GM21576 (cell line): ENCODE measurements around the gene IRF2BP1.

Experiments used
- ATAC-seq: cut with Tn5 transposase; IDR thresholded peaks from one replicate; pipeline ENCODE4 v1.9.1; 2021; ENCODE audit warnings: mild to moderate bottlenecking, moderate library complexity; ENCODE audit not compliant: unreplicated experiment

IRF2BP1 gene, protein sequence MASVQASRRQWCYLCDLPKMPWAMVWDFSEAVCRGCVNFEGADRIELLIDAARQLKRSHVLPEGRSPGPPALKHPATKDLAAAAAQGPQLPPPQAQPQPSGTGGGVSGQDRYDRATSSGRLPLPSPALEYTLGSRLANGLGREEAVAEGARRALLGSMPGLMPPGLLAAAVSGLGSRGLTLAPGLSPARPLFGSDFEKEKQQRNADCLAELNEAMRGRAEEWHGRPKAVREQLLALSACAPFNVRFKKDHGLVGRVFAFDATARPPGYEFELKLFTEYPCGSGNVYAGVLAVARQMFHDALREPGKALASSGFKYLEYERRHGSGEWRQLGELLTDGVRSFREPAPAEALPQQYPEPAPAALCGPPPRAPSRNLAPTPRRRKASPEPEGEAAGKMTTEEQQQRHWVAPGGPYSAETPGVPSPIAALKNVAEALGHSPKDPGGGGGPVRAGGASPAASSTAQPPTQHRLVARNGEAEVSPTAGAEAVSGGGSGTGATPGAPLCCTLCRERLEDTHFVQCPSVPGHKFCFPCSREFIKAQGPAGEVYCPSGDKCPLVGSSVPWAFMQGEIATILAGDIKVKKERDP

DNA sequence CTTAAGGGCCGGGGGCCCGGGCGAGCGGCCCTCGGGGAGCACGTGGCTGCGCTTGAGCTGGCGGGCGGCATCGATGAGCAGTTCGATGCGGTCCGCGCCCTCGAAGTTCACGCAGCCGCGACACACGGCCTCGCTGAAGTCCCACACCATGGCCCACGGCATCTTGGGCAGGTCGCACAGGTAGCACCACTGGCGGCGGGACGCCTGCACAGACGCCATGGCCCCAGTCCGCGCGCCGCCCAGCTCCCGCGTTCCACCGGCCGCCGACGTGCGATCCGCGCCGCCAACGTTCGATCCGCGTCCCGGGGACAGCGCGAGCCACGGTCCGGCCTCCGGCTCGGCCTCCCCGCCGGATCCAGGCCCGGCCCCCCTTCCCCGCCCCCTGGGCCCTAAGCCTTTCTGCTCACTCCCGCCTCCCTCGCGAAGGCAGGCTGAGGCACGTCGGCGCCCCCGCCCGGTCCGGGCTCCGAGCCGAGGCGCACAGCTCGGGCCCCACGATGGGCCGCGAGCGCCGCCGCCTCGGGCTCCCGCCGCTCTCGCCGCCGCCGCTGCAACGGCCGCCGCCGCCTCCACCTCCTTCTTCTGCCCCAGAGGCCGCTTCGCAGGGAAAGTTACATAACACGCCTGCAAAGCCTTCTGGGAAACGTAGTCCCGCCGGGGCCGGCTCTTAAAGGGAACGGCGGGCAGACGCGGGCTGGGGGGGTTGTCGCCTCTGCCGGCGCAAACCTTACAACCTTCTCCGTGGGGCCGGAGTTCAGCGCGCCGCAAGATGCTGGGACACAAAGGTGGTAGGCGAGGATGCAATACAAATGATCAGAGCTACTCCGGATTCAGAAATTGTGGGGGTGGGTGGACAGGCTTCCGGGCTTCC is at the start of gene IRF2BP1:
Gene IRF2BP1 (minus strand): TSS at position 586 of the 871 bp plus-strand sequence. CDS start 367 bp downstream, at position 219.
- peak; percentile 45 for ATAC-seq

DNA sequence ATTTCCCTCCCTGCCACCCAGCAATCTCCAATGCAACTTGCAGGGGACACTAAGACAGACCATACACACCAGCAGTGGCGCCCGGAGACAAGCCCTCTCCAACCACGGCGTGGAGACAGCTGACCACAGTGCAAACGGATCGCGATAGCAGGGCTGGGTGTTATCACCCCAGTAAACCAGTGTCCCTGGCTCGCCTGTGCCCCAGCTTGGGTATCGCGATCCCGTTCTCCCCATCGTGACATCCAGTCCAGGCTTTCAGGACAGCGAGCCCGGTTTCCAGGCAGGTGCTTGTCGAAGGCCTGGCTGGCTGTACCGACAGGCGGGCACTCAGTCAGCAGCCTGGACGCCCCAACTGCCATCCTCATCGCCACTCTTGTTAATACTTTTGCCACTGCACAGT is 49.3 kb upstream of the IRF2BP1 start:
- ATAC-seq = no peak

DNA sequence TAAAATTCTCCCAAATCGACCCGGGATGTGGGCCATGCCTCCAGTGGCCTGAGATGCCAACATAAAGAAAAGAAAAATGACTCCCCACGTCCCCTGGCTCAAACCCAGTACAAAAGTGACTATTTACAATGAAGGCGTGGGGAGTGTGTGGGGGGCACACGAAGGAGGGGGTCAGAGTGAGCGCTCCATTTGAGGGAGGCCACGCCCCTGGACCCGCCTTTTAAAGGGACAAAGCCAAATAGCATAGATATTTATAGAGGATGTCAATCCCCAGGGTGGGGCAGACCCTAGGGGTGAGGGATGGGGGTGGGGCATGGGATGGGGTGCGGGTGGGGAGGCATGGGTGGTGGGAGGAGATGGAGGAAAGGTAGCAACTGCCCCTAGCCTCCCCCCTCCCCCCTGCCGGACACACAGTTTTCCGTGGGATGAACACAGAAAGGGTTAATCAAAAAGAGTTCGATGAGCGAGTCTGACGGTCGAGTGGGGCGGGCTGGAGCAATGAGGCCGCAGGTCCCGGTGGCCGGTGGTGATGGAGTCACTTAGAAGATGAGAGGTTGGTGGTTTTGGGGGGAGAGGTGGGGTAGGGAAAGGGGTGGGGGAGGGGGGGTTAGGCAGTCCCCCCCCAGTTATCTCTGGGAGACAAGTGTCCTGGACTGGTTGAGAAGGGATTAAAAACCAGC is 48.8 kb upstream of the IRF2BP1 start:
- ATAC-seq = no peak

DNA sequence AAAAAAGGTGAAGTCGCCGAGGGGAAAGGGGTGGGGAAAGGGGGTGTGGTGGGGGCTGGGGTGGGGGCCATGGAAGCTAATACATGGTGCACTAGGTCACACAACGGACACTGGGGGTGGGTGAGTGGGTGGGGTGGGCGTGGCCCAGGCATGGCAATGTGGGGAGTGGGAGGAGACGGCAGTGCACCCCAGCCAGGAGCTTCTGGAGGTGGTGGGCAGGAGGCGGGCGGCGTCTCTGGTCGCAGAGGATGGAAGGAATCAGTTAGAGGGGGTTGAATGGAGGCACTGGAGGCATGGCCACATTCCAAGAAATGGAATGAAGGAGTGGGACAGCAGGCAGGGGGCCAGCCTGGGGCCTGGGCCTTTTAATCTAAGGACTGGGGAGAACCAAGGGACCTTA is 47.8 kb upstream of the IRF2BP1 start:
- ATAC-seq = no peak

DNA sequence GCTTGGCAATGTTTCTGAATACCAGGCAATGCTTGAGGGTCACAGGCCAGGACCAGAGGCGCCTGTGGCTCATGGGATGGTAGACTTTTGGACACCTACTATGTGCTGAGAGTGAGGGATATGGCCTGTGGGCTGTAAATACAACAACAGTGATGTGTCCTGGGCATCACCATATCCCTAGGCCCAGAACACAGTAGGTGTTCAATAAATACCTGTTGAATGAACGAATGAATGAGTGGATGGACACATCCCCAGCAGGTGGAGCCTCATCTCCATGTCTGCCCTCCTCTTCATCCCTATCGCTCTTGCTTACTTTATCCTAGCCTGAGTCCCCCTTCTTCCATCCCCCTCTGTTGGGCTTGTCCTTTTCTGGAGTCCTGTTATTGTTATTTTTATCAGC is 45.1 kb upstream of the IRF2BP1 start:
- no peak for ATAC-seq

DNA sequence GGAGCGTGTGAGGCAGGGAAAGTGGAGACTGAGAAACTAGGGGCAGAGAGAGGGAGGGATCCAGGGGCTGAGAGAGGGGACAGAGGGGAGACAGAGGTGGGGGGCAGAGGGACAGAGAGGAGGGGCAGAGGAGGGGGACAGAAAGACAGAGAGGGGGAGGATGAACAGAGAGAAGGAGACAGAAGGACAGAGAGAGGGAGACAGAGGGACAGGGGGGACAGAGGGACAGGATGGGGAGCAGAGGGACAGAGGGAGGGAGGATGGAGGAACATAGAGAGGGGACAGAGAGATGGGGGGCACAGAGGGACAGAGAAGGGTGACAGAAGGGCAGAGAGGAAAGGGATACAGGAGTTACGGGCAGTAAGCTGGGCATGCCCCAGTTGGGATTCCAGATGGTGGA is 43.3 kb upstream of the IRF2BP1 start:
- ATAC-seq = no peak

DNA sequence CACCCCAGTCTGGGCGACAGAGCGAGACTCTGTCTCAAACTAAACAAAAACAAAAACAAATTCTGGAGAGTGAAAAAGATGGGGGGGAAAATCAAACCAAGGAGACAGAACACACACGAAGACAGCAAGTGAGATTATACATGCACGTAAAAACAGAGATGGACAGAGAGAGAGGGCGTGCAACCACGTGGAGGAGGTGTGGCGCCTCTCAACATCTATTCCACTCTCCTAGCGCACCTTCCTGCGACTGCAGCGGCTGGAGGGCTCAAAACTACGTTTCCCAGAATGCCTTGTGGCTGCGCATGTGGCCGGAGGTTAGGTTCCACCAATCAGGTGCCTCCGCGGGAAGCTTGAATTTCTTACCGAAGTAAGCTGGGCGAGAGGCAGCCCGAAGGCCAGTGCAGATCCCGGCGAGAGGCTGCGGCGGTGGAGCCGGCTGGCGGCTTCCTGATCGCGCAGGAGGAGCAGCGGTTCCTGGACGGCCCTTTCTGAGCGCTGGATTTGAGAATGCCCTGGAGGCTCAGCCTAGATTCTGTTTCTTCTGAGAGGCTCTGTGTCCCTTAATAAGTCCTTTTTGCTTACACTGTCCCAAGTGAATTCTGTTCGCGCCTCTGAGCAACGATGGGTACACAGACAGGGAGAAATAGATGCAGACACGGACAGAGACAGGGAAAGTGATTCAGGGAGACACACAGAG is 41.8 kb upstream of the IRF2BP1 start:
- ATAC-seq = no peak

DNA sequence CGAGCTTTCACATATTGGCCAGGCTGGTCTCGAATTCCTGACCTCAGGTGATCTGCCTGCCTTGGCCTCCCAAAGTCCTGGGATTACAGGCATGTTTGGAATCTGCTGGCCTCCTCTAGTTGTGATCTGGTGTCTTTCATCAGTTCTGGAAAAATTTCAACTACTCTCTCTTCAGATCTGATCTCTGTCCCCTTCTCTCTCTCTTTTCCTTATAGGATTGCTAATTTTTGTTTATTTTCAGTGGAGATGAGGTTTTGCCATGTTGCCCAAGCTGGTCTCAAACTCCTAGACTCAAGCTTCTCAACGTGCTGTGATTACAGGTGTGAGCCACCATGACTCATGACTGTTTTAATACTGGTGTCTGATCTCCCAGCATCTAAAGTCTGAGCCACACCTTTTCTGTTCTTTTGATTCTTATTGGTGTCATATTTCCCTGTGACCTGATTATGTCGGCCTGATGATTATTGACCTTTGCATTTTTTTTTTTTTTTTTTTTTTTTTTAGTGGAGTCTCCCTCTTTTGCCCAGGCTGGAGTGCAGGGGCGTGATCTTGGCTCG is 39.0 kb upstream of the IRF2BP1 start:
- ATAC-seq = no peak

DNA sequence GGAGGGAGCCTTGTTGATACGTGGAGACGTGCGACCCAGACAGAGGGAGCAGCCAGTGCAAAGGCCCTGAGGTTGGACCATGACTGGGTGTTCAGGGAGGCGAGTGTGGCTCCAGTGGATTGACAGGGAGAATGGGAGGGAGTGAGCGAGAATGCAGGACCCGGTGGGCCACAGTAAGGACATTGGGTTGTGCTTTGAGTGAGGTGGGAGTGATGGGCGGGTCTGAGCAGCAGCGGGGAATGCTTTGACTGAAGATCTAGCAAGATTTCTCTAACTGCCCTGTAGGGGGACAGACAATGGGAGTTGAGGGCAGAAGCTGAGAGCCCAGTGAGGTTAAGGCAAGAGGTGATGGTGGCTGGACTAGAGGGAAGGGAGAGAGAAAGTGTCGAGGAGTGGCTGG is 36.3 kb upstream of the IRF2BP1 start:
- ATAC-seq = no peak

DNA sequence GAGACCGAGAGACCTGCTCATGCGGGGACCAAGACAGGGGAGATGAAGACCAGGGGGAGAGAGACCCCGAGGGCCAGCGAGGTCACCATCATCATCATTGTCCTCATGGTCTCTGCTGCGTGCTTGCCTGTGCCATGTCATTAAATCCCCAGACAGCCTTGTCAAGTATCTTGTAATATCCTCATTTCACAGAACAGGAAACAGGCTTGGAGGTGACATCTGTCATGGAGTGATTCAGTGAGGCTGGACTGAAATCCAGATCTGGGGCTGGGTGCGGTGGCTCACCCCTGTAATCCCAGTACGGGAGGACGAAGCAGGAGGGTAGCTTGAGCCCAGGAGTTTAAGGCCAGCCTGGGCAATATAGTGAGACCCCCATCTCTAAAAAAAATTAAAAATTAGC is 34.5 kb upstream of the IRF2BP1 start:
- no peak for ATAC-seq

DNA sequence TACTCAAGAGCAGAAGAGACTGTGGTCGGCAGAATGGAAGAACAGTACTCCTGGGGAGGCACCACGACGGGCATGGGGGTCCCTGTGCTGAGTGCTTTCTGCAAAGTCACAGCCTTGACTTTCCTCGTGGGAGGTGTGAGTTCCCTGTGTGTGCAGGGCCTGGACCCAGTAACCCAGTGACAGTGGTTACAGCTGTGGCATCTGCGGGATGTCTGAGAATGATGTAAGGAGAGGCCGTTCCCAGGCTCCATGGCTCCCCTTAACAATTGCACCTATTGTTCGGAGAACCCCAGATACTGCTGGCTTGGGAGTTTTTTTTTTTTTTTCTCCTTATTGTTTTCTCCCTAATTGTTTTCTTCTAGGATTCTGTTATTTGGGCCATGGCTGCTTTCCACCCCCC is 33.7 kb upstream of the IRF2BP1 start:
- no peak for ATAC-seq

DNA sequence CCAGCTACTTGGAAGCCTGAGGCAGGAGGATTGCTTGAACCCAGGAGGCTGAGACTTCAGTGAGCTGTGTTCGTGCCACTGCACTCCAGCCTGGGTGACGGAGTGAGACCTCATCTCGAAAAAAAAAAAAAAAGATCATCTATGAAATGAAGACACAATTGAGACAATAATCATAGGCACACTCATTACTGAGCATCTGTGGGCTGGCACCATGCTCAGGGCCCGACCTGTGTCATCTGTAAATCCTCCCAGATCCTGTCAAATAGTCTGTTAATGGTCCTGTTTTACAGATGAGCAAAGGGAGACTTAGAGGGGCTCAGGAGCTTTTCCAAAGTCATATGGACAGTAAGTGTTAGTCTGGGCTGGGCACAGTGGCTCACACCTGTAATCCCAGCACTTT is 32.8 kb upstream of the IRF2BP1 start:
- no peak for ATAC-seq

DNA sequence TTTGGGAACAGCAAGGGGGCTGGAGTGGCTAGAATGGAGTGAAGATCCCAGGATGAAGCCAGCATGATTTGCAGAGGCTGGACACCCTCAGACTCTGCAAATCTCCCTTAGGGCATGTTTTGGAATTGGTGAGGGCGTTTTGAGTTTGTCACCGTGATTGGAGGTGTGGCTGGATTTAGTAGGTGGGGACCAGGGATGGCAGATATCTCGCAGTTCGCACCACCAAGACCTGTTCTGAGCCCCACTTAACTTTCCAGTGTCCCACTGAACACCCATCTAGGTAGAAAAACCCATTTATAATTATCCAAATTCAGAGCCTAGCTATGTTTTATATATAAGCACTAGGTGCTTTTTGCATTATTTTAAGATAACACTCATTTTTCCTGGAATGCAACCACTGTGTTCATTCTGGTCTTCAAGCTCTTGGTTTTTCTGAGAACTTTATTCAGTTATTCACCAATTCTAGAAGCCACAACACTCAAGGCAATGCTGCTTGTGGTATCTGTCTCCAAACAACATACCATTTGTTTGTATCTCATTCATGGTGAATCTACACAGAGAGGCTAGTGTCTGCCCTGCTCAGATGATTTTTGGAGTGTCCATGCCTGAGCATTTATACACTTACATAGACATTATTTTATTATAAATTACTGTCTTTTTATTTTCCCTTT is 31.6 kb upstream of the IRF2BP1 start:
- ATAC-seq = no peak

DNA sequence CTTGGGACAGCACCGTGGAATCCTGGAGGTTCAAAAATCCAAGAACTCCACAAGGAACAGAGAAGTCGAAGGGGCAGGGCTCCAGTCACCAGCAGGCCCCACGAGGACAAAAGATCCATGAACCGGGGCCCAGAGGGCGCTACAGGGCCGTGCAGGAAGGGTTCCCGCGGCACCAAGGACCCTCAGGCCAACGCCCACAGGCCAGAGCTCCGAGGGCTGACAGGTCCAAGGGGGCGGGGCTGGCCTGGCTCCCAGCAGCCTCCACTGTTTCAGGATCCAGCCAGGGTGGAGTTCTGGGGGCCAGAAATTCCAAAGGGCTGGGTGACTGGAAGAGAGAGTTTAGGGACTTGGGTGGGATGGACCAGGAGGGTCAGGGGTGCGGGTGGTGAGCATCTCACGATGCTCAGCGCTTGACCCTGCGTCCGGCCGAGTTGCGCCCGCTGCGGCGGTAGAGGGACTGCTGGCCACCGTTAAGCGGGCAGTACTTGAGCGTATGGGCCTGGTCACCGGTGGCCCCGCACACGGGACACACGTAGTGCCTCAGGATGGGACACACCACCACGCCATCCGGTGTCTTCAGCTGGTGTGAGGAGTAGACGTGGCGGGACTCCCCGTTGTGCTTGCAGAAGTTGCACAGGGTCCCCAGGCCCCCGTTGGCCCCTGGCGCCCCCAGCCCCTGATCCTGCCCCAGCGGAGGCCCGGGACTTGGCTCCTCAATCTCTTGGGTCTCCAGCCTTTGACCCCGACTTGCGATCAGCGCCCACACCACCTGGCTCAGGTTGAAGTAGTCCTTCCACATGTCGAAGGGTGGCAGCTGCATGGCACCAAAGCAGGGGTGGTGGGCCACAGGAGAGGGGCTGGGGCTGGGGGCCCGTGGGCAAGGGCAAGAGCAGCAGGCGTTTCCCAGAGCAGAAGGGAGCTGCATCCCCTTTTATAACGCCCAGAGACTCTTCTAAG is 28.2 kb upstream of the IRF2BP1 start, which contains the start of gene NANOS2:
Gene NANOS2 (minus strand): TSS at position 905 of the 957 bp plus-strand sequence. CDS start 85 bp downstream, at position 820.
- ATAC-seq = no peak

DNA sequence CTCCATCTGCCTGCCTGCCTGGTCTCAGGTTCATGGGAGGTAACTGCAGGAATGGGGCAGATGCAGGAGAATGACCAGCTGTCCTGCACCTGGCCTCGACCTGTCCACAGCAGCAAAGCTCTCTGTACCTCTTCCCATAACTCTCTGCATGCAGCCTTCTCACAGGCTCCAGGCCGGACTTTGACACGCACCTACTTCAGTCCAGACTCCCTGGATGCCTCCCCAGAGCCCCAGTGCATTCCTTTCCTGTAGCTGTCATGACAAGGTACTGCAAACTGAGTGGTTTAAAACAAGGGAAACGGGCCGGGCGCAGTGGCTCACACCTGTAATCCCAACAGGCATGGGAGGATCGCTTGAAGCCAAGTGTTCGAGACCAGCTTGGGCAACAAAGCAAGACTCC is 25.4 kb upstream of the IRF2BP1 start:
- no peak for ATAC-seq

DNA sequence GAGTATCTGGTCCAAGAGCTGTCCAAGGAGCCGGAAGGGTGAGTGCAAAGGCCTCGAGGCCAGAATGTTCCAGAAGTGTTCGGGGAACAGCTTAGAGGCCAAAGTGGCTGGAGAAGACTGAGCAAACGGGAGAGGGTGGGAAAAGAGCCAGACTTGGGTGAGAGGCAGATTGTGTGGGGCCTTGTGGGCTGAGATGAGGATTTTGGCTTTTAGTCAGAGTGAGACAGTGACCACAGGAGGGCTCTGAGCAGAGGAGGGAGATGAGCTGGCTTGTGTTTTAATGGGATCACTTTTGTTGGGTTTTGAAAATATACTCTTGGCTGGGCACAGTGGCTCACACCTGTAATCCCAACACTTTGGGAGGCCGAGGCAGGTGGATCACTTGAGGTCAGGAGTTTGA is 23.0 kb upstream of the IRF2BP1 start:
- ATAC-seq = no peak

DNA sequence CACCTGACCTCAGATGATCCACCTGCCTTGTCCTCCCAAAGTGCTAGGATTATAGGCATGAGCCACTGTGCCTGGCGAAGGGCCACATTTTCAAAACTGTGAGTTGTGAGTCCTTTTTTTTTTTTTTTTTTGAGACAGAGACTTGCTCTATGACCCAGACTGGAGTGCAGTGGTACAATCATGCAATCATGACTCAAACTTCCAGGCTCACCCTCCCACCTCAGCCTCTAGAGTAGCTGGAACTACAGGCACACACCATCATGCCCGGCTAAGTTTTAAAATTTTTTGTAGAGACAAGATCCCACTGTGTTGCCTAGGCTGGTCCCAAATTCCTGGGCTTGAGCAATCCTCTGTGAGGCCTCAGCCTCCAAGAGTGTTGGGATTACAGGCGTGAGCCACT is 20.3 kb upstream of the IRF2BP1 start:
- no peak for ATAC-seq

DNA sequence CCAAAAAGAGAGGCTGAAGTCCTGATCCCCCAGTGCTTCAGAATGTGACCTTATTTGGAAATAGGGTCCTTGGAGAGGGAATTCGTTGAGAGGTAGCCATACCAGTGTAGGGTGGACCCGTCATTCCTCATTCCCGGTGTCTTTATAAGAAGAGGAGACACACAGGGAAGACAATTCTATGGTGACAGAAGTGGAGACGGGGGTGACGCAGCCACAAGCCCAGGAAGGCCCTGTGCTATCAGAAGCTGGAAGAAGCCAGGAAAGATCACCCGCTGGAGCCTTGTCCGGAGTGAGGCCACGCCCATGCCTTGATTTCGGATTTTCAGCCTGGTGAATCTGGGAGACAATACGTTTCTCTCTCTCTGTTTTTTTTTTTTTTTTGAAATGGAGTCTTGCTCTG is 19.1 kb upstream of the IRF2BP1 start:
- no peak for ATAC-seq
